HepG2 (cell line): ENCODE data around the gene TTBK1. TPM values are rescaled to one million over a fixed set of nuclear protein-coding genes. Genes with fewer than 3 reads are reported as not detected.

Experiments
- FOXO1 ChIP-seq: sonication (generic); formaldehyde crosslinking; IDR thresholded peaks from 2 replicates; pipeline ENCODE4 v1.4.0; 2020; ENCODE audit warnings: missing genetic modification reagents
- HMG20A ChIP-seq: IDR thresholded peaks from 2 replicates; pipeline ENCODE4 v1.6.1; 2016; ENCODE audit warnings: borderline replicate concordance
- MTA3 ChIP-seq: sonication (generic); formaldehyde crosslinking; IDR thresholded peaks from 2 replicates; pipeline ENCODE4 v1.4.0; 2020; ENCODE audit warnings: missing genetic modification reagents
- NFIC ChIP-seq: IDR thresholded peaks from 2 replicates; pipeline ENCODE4 v1.6.1; 2012; ENCODE audit warnings: mild to moderate bottlenecking, low read length, inconsistent platforms
- NONO ChIP-seq, 2 experiments: fragments of 450-650 bp in 1 of 2; sonication (generic) in 1 of 2; formaldehyde crosslinking in 1 of 2; IDR thresholded peaks in 1 of 2; conservative IDR thresholded peaks in 1 of 2; 2 replicates each; pipeline versions ENCODE4 v1.6.1 to v1.8.0; 2017 to 2022; ENCODE audit warnings: mild to moderate bottlenecking in 1 of 2, missing genetic modification reagents in 1 of 2, moderate library complexity in 1 of 2
- RBFOX2 ChIP-seq: fragments of 200-400 bp; formaldehyde crosslinking; IDR thresholded peaks from 2 replicates; pipeline ENCODE4 v1.6.1; 2017; ENCODE audit warnings: low read depth, mild to moderate bottlenecking, low read length
- RFXANK ChIP-seq: IDR thresholded peaks from 2 replicates; pipeline ENCODE4 v1.6.1; 2016
- SNAPC2 ChIP-seq: sonication (generic); formaldehyde crosslinking; IDR thresholded peaks from 2 replicates; pipeline ENCODE4 v1.8.1; 2022; ENCODE audit warnings: mild to moderate bottlenecking, missing genetic modification reagents
- SP140L ChIP-seq: sonication (generic); formaldehyde crosslinking; IDR thresholded peaks from 2 replicates; pipeline ENCODE4 v1.4.0; 2020; ENCODE audit warnings: missing genetic modification reagents, borderline replicate concordance
- SRSF1 ChIP-seq: fragments of 200-400 bp; formaldehyde crosslinking; optimal IDR thresholded peaks from 2 replicates; pipeline ENCODE3; 2017; ENCODE audit warnings: mild to moderate bottlenecking, low read depth, low read length, moderate library complexity
- ZEB1 ChIP-seq: IDR thresholded peaks from 2 replicates; pipeline ENCODE4 v1.6.1; 2012; ENCODE audit warnings: mild to moderate bottlenecking, low read depth, inconsistent platforms; ENCODE audit not compliant: insufficient replicate concordance
- ZNF280B ChIP-seq: sonication (generic); formaldehyde crosslinking; IDR thresholded peaks from 2 replicates; pipeline ENCODE4 v1.5.0; 2020; ENCODE audit warnings: missing genetic modification reagents, mild to moderate bottlenecking, borderline replicate concordance
- ZNF484 ChIP-seq: sonication (generic); formaldehyde crosslinking; IDR thresholded peaks from 2 replicates; pipeline ENCODE4 v1.5.1; 2020; ENCODE audit warnings: mild to moderate bottlenecking, low read depth, missing genetic modification reagents, borderline replicate concordance
- ZNF512 ChIP-seq: sonication (generic); formaldehyde crosslinking; IDR thresholded peaks from 2 replicates; pipeline ENCODE4 v1.4.0; 2020; ENCODE audit warnings: mild to moderate bottlenecking, missing genetic modification reagents
- ZNF580 ChIP-seq: IDR thresholded peaks from 2 replicates; pipeline ENCODE4 v1.6.1; 2016; ENCODE audit warnings: low read depth, borderline replicate concordance
- ZNF597 ChIP-seq: sonication (generic); formaldehyde crosslinking; IDR thresholded peaks from 2 replicates; pipeline ENCODE4 v1.5.0; 2020; ENCODE audit warnings: missing genetic modification reagents
- ZNF615 ChIP-seq: sonication (generic); formaldehyde crosslinking; IDR thresholded peaks from 2 replicates; pipeline ENCODE4 v1.5.0; 2020; ENCODE audit warnings: mild to moderate bottlenecking, missing genetic modification reagents, borderline replicate concordance
- ZNF891 ChIP-seq: sonication (generic); formaldehyde crosslinking; IDR thresholded peaks from 2 replicates; pipeline ENCODE4 v1.5.0; 2020; ENCODE audit warnings: mild to moderate bottlenecking, missing genetic modification reagents
- ZSCAN5A ChIP-seq: sonication (generic); formaldehyde crosslinking; IDR thresholded peaks from 2 replicates; pipeline ENCODE4 v1.8.0; 2022; ENCODE audit warnings: mild to moderate bottlenecking, missing genetic modification reagents, borderline replicate concordance
- polyA plus RNA-seq, 8 experiments: library from polyadenylated mRNA; depleted of rRNA in 3 of 8; stranded (reverse) in 7 of 8; unstranded in 1 of 8; fragments of >200 nt; fragmentation: Illumina TruSeq in 4 of 8; extraction: Trizol in 4 of 8; gene quantifications; 2 replicates each; pipeline versions ENCODE4 v1.2.1 to v1.2.3, GENCODE V29; 2011 to 2016; ENCODE audit warnings: low read depth in 4 of 8, missing spikeins in 1 of 8, mixed read lengths in 1 of 8; ENCODE audit not compliant: insufficient read depth in 1 of 8
- total RNA-seq, 5 experiments: library from RNA; depleted of rRNA; stranded (reverse); fragments of >200 nt; fragmentation: Illumina TruSeq; extraction: Trizol; gene quantifications; 2 replicates each; pipeline ENCODE4 v1.2.3, GENCODE V29; 2016; ENCODE audit warnings: low read depth in 1 of 5

TTBK1 gene
- total and polyA plus RNA-seq, 2 of the 13 experiments (the other 11 are each of a cell fraction or from before 2014, with no cell fraction given): 0.24 to 0.33 TPM

GRCh38 chr6:43274916-43275597, 31.8 kb downstream of the TTBK1 start (continued):
- TF ChIP-seq HMG20A (CRISPR knock-in tag) (no peak), MTA3 (CRISPR knock-in tag) (no peak), NFIC (no peak), RFXANK (no peak), ZNF280B (CRISPR knock-in tag) (peak; percentile 82), SNAPC2 (CRISPR knock-in tag) (no peak), SP140L (CRISPR knock-in tag) (no peak), SRSF1 (peak; percentile 66), ZNF580 (CRISPR knock-in tag) (no peak), FOXO1 (CRISPR knock-in tag) (peak; percentile 67), ZNF891 (CRISPR knock-in tag) (peak; percentile 81; the same call in 1 of the 2 replicates), NONO (IDR thresholded peaks at IDR 0.05) (no peak), NONO (CRISPR knock-in tag; conservative IDR thresholded peaks at IDR 0.05) (peak; percentile 71), RBFOX2 (peak; percentile 97), ZNF512 (CRISPR knock-in tag) (no peak), ZEB1 (no peak), ZNF597 (CRISPR knock-in tag) (no peak), ZSCAN5A (no peak), ZNF615 (CRISPR knock-in tag) (no peak), ZNF484 (CRISPR knock-in tag) (no peak)
